NCI-H2171 treated with DMSO at 0.1 percent for 48 hours (cell line): ENCODE results near the gene NR1H4.
"Not testable (repeated sequence)": the region's sequence is repeated elsewhere in the genome, so short reads cannot be mapped to it uniquely, and the experiment has no call there.

Experiments used
- DNase-seq: peaks from one replicate; lab custom pipeline; 2025; lab: John Stamatoyannopoulos, UW

NR1H4 gene

DNA sequence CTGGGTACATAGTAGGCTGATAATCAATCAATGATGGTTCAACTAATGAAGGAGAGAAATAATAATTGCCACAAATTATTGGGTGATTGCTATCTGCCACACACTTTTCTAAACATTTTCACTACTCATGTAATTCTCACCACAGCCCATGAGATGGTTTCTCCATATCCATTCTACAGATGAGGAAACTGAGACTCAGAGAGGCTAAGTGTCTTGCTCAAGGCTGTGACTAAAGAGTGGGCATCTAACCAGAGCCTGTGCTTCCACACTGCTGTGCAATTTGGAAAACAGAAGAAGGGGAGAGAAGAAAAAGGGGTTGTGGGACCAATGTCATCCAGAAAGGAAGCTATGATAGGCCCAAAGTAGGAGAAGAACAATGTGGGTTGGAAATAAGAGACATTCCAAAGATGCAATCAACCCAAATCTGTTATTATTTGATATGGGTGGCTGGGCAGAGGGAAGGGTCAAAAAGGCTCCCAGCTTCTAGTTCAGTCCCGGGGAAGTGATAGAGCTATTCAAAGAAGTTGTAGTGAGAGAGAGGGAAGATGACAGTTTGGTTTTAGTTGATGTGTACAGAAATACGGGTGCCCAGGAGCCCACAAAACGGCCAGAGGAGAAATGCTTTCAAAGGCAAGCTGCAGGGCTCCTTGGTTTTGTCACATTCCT lies 483 bp upstream of the NR1H4 start:
- no peak for DNase-seq

DNA sequence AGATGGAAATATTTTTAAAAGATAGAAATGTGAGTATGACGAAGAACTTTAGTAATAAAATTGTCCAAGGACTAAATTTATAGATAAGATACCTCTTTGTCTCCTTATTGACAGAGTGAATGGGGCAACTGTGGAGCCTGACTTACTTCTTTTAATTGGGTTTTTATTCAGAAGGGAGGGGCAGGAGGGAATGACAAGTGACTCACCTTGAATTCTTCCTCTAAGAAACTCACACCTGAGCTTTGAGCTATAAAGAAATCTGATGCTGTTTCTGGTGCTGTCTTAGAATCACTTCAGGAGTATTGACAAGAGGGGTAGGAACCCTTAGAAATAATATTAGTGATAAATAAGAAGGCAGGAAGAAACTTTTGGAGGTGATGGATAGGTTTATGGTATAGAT lies 951 bp downstream of the NR1H4 start:
- DNase-seq = no peak

GRCh38 chr12:100476013-100476751 lies 2.5 kb downstream of the NR1H4 start:
- DNase-seq = no peak

DNA sequence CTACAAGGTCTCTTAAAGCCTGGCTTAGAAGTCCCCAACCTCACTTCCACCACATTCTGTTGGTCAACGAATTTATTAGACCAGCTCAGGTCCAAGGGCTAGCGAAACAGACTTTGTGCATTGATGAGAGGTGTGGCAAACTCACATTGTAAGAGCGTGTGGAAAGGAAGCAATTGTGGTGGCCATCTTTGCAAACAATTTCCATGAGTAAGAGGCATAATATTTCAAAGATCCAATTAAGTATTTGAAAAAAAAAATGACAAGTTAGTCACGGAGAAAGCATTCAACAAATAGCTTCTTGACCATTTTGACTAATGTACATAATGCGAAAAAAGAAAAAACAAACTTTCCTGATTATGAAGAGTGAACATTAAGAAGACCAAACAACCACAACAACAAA lies 7.4 kb downstream of the NR1H4 start:
- DNase-seq = no peak

- no peak for DNase-seq
These were observed 10.7 kb downstream of the NR1H4 start for GRCh38 chr12:100484183-100484886.

GRCh38 chr12:100484891-100485471 lies 11.3 kb downstream of the NR1H4 start:
- no peak for DNase-seq

DNA sequence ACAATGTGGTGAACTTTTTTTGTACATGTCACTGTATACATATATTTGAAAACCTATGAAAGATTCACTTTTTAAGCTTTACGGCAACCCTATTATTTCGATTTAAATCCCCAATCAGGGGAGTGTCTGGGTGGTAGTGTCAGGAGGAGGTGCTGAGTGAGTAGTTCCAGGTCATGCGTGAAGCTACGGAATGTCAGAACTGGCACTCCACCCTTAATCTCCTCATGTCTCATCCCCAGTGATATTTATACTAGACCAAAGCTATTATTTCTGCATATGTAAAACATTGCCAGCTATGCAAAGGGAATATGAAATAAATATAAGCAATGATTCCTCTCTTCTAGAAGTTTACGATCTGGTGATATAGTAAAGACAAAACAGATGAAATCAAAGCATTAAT lies 12.3 kb downstream of the NR1H4 start:
- no peak for DNase-seq

DNA sequence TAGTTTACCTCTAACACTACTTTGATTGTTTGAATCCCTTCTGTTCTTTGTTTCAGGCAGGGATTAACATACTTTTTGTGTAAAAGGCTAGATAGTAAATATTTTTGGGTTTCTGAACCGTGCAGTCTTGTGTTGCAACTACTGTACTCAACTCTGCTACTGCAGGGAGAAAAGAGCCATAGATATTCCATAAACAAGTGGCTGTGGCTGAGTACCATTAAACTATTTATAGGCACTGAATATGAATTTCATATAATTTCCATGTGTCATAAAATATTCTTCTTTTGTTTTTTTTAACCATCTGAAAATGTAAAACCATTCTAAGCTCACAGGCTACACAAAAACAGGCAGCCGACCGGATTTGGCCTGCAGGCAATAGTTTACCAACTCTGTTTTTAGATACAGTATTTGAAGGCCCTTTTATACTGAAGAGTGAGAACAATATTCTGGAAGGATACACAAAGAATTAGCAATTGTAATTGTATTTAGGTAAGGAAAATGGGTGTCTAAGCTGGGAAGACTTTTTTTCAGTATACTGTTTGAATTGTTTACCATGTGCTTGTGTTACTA lies 15.7 kb downstream of the NR1H4 start:
- DNase-seq = no peak

- no peak for DNase-seq
These were observed 16.4 kb downstream of the NR1H4 start for GRCh38 chr12:100490056-100490455.

- DNase-seq = no peak
These were observed 17.4 kb downstream of the NR1H4 start for GRCh38 chr12:100491104-100491503.

GRCh38 chr12:100493396-100494012 lies 19.8 kb downstream of the NR1H4 start:
- no peak for DNase-seq

GRCh38 chr12:100494026-100494425 lies 20.4 kb downstream of the NR1H4 start:
- no peak for DNase-seq

DNA sequence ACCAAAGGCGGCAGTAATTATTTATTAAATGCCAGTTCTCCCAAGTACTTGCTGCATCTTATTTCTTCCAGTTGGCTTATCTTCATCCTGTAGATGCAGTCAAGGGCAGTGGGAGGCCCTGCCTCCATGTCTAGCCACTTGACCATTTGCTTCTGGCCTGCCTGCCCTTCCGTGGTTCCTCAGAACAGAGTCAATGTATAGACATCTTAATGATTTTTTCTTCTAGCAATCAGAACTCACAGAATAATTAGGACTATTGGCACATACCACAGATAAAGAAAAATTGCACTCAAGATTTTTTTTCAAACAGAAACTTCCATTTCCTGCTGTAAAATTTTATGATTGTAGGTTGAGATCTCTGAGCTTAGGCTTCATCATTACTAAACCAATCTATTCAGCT lies 20.9 kb downstream of the NR1H4 start:
- DNase-seq = no peak

GRCh38 chr12:100497105-100497795 lies 23.6 kb downstream of the NR1H4 start:
- no peak for DNase-seq

- DNase-seq = no peak
These were observed 24.5 kb downstream of the NR1H4 start for GRCh38 chr12:100498141-100498540.

DNA sequence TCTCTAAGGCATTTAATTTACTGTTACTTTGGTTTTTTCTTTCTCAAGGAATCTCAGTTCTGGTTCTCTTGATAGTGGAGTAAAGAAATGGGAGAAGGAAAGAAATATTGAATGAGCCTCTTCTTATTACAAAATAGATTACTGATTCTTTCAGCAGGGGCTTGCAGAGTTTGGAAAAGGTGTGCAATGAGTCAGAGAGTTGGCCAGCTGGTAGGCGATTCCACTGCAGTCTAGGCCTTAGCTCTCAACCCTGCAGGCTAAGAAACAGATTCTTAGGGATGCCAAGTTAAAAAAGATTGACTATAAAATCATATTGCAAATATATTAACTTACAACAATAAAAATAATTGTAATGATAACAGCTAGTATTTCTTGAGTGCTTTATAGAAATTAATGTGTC lies 25.8 kb downstream of the NR1H4 start:
- no peak for DNase-seq

DNA sequence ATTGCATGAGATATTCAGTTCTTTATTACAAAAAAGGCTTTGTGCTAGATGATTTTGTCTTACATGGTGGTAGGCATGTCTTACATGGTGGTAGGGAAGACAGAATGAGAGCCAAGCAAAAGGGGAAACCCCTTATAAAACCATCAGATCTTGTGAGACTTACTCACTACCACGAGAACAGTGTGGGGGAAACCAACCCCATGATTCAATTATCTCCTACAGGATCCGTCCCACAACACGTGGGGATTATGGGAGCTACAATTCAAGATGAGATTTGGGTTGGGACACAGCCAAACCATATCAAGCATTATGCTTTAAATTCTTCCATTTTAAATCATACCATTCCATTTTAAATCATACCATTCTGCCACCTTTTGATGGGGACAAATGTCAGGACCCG lies 29.1 kb downstream of the NR1H4 start:
- DNase-seq = not testable (repeated sequence)

- DNase-seq = no peak
These were observed 29.6 kb downstream of the NR1H4 start for GRCh38 chr12:100503228-100503628.

- DNase-seq = no peak
These were observed 31.1 kb downstream of the NR1H4 start for GRCh38 chr12:100504804-100505203.

- no peak for DNase-seq
These were observed 35.1 kb downstream of the NR1H4 start for GRCh38 chr12:100508751-100509150.

GRCh38 chr12:100512692-100513091 lies 39.0 kb downstream of the NR1H4 start:
- DNase-seq = no peak
